Memory B cell (primary cell): ENCODE data around the gene EFCC1.
A peak's percentile ranks its signal among the peaks of the same experiment; 100 is the strongest.

Experiments used
- ATAC-seq: fragments of 150-1000 bp; cut with Tn5 transposase; 2 replicates; pipeline ENCODE4 v1.10.0; 2021; ENCODE audit warnings: low read depth, mild to moderate bottlenecking, moderate library complexity
- DNase-seq, 2 donors: peaks; one replicate each; pipeline ENCODE4 v3.0.0; 2022; ENCODE audit warnings: low spot score in 2 of 2
- H3K27ac Mint-ChIP-seq: one replicate; pipeline ENCODE4 v1.8.0; 2022; ENCODE audit warnings: mild to moderate bottlenecking, moderate library complexity, mixed read lengths
- H3K27me3 Mint-ChIP-seq: one replicate; pipeline ENCODE4 v1.8.0; 2022; ENCODE audit warnings: mixed read lengths
- H3K36me3 Mint-ChIP-seq: one replicate; pipeline ENCODE4 v1.8.0; 2022; ENCODE audit warnings: mild to moderate bottlenecking, mixed read lengths
- H3K4me1 Mint-ChIP-seq: one replicate; pipeline ENCODE4 v1.8.0; 2022; ENCODE audit warnings: mixed read lengths
- H3K4me3 Mint-ChIP-seq: one replicate; pipeline ENCODE4 v1.8.0; 2022; ENCODE audit warnings: mild to moderate bottlenecking, moderate library complexity, mixed read lengths
- H3K9me3 Mint-ChIP-seq: one replicate; pipeline ENCODE4 v1.8.0; 2022; ENCODE audit warnings: mixed read lengths

The EFCC1 gene

GRCh38 chr3:129025108-129025507 is 24.0 kb downstream of the EFCC1 start:
- DNase-seq (no peak), ATAC-seq (no peak)
- Mint-ChIP-seq H3K27ac (peak overlapping the region; percentile 97), H3K4me3 (no peak overlapping the region), H3K4me1 (peaks cover 7% of the 10 kb centered on the region), H3K9me3 (no peaks in the 10 kb centered on the region), H3K36me3 (no peaks in the 10 kb centered on the region), H3K27me3 (no peaks in the 10 kb centered on the region)

- DNase-seq (no peak), ATAC-seq (no peak)
- peaks cover 7% of the 10 kb centered on the region for H3K4me1 Mint-ChIP-seq
- peak overlapping the region; percentile 77 for H3K4me3 Mint-ChIP-seq
- no peaks in the 10 kb centered on the region for H3K27me3 Mint-ChIP-seq
- H3K27ac Mint-ChIP-seq: peak overlapping the region; percentile 97
- H3K36me3 Mint-ChIP-seq: no peaks in the 10 kb centered on the region
- no peaks in the 10 kb centered on the region for H3K9me3 Mint-ChIP-seq
These were observed 24.8 kb downstream of the EFCC1 start for GRCh38 chr3:129025691-129026435.

- peak overlapping the region; percentile 97 for H3K27ac Mint-ChIP-seq
- H3K36me3 Mint-ChIP-seq: no peaks in the 10 kb centered on the region
- H3K4me1 Mint-ChIP-seq: peaks cover 7% of the 10 kb centered on the region
- peak; percentile 92 for ATAC-seq
- no peaks in the 10 kb centered on the region for H3K9me3 Mint-ChIP-seq
- H3K4me3 Mint-ChIP-seq: peak overlapping the region; percentile 77
- no peaks in the 10 kb centered on the region for H3K27me3 Mint-ChIP-seq
- peak; percentile 89 to 90 for DNase-seq
These were observed 25.8 kb downstream of the EFCC1 start for GRCh38 chr3:129026728-129027543.

- peaks cover 7% of the 10 kb centered on the region for H3K4me1 Mint-ChIP-seq
- no peaks in the 10 kb centered on the region for H3K27me3 Mint-ChIP-seq
- no peaks in the 10 kb centered on the region for H3K36me3 Mint-ChIP-seq
- no peak overlapping the region for H3K27ac Mint-ChIP-seq
- ATAC-seq (no peak), DNase-seq (no peak)
- H3K9me3 Mint-ChIP-seq: no peaks in the 10 kb centered on the region
- H3K4me3 Mint-ChIP-seq: peak overlapping the region; percentile 24
These were observed 26.4 kb downstream of the EFCC1 start for GRCh38 chr3:129027544-129027880.

GRCh38 chr3:129028866-129029265 is 27.8 kb downstream of the EFCC1 start:
- peaks cover 7% of the 10 kb centered on the region for H3K4me1 Mint-ChIP-seq
- no peak for ATAC-seq

GRCh38 chr3:129030611-129031010 is 29.5 kb downstream of the EFCC1 start:
- H3K9me3 Mint-ChIP-seq: no peaks in the 10 kb centered on the region
- no peaks in the 10 kb centered on the region for H3K36me3 Mint-ChIP-seq
- peaks cover 4% of the 10 kb centered on the region for H3K4me1 Mint-ChIP-seq
- ATAC-seq (no peak), DNase-seq (no peak)
- H3K27ac Mint-ChIP-seq: no peak overlapping the region
- no peaks in the 10 kb centered on the region for H3K27me3 Mint-ChIP-seq
- H3K4me3 Mint-ChIP-seq: no peak overlapping the region

More at GRCh38 chr3:129028866-129029265, 27.8 kb downstream of the EFCC1 start:
- Mint-ChIP-seq H3K9me3 (no peaks in the 10 kb centered on the region), H3K27me3 (no peaks in the 10 kb centered on the region), H3K36me3 (no peaks in the 10 kb centered on the region), H3K4me3 (peak overlapping the region; percentile 64), H3K27ac (no peak overlapping the region)
- no peak for DNase-seq

GRCh38 chr3:129031476-129032215 is 30.5 kb downstream of the EFCC1 start:
- Mint-ChIP-seq H3K27ac (no peak overlapping the region), H3K9me3 (no peaks in the 10 kb centered on the region), H3K4me3 (no peak overlapping the region), H3K4me1 (peaks cover under 1% of the 10 kb centered on the region), H3K36me3 (no peaks in the 10 kb centered on the region), H3K27me3 (peaks cover under 1% of the 10 kb centered on the region)
- DNase-seq: no peak
- no peak for ATAC-seq

GRCh38 chr3:129032716-129033115 is 31.6 kb downstream of the EFCC1 start:
- Mint-ChIP-seq H3K27me3 (peaks cover 3% of the 10 kb centered on the region), H3K4me1 (no peaks in the 10 kb centered on the region), H3K9me3 (no peaks in the 10 kb centered on the region), H3K4me3 (no peak overlapping the region), H3K27ac (no peak overlapping the region), H3K36me3 (no peaks in the 10 kb centered on the region)
- no peak for ATAC-seq
- no peak for DNase-seq

GRCh38 chr3:129033151-129033550 is 32.0 kb downstream of the EFCC1 start:
- Mint-ChIP-seq H3K9me3 (no peaks in the 10 kb centered on the region), H3K4me1 (no peaks in the 10 kb centered on the region), H3K27me3 (peaks cover 3% of the 10 kb centered on the region), H3K36me3 (no peaks in the 10 kb centered on the region), H3K4me3 (no peak overlapping the region), H3K27ac (no peak overlapping the region)
- no peak for ATAC-seq
- DNase-seq: no peak

- H3K27me3 Mint-ChIP-seq: peaks cover 3% of the 10 kb centered on the region
- ATAC-seq: no peak
- no peaks in the 10 kb centered on the region for H3K4me1 Mint-ChIP-seq
- no peaks in the 10 kb centered on the region for H3K9me3 Mint-ChIP-seq
- H3K4me3 Mint-ChIP-seq: no peak overlapping the region
- H3K27ac Mint-ChIP-seq: no peak overlapping the region
- no peaks in the 10 kb centered on the region for H3K36me3 Mint-ChIP-seq
- DNase-seq: no peak
These were observed 32.7 kb downstream of the EFCC1 start for GRCh38 chr3:129033633-129034321.

GRCh38 chr3:129034642-129035041 is 33.5 kb downstream of the EFCC1 start:
- H3K9me3 Mint-ChIP-seq: no peaks in the 10 kb centered on the region
- no peak overlapping the region for H3K4me3 Mint-ChIP-seq
- DNase-seq (no peak), ATAC-seq (no peak)
- peaks cover 7% of the 10 kb centered on the region for H3K27me3 Mint-ChIP-seq
- H3K36me3 Mint-ChIP-seq: no peaks in the 10 kb centered on the region
- H3K27ac Mint-ChIP-seq: no peak overlapping the region
- no peaks in the 10 kb centered on the region for H3K4me1 Mint-ChIP-seq

GRCh38 chr3:129035360-129036221 is 34.5 kb downstream of the EFCC1 start:
- ATAC-seq: no peak
- Mint-ChIP-seq H3K4me3 (no peak overlapping the region), H3K27ac (no peak overlapping the region), H3K4me1 (peaks cover 2% of the 10 kb centered on the region), H3K36me3 (no peaks in the 10 kb centered on the region), H3K27me3 (peaks cover 13% of the 10 kb centered on the region), H3K9me3 (no peaks in the 10 kb centered on the region)
- no peak for DNase-seq
